Kidney tubule cell (primary cell): Measurements from ENCODE around the gene IRAK1.

Source experiments
- DNase-seq: peaks from one replicate; pipeline ENCODE4 v3.0.0-alpha.2; 2018; ENCODE audit warnings: low spot score

IRAK1 gene

GRCh38 chrX:153971124-153971449 lies 48.6 kb downstream of the IRAK1 start:
- DNase-seq = peak; percentile 93

- DNase-seq = peak; percentile 54
These were observed 49.2 kb downstream of the IRAK1 start for GRCh38 chrX:153970357-153971123.

GRCh38 chrX:153969904-153970356 lies 49.8 kb downstream of the IRAK1 start:
- peak; percentile 20 for DNase-seq

- DNase-seq = no peak
These were observed 50.4 kb downstream of the IRAK1 start for GRCh38 chrX:153969125-153969903.

- DNase-seq = no peak
These were observed 51.0 kb downstream of the IRAK1 start for GRCh38 chrX:153968754-153969124.

GRCh38 chrX:153968255-153968654 lies 51.4 kb downstream of the IRAK1 start:
- DNase-seq = no peak

- DNase-seq = no peak
These were observed 52.0 kb downstream of the IRAK1 start for GRCh38 chrX:153967536-153968224.

GRCh38 chrX:153966841-153967535 lies 52.7 kb downstream of the IRAK1 start:
- no peak for DNase-seq

- DNase-seq = no peak
These were observed 53.4 kb downstream of the IRAK1 start for GRCh38 chrX:153966283-153966688.

- DNase-seq = no peak
These were observed 54.3 kb downstream of the IRAK1 start for GRCh38 chrX:153965406-153965805.

- DNase-seq = no peak
These were observed 55.6 kb downstream of the IRAK1 start for GRCh38 chrX:153964105-153964504.

GRCh38 chrX:153963546-153963945 lies 56.2 kb downstream of the IRAK1 start:
- DNase-seq = no peak

GRCh38 chrX:153961292-153961691 lies 58.4 kb downstream of the IRAK1 start:
- DNase-seq = no peak

GRCh38 chrX:153960786-153961185 lies 58.9 kb downstream of the IRAK1 start:
- DNase-seq = no peak
